ENCODE results near the gene SLC25A38. TPM values are rescaled to one million over a fixed set of nuclear protein-coding genes. Genes with fewer than 3 reads are reported as not detected.

SLC25A38 gene
- total RNA-seq, 1 donor from 2014 or later, result 28.4 TPM

- no peak overlapping the region for H3K27ac ChIP-seq
- no peaks in the 10 kb centered on the region for H3K27me3 ChIP-seq (ENCODE audit: low read depth)
- intact Hi-C loops (cut with DNase I), result no loop called here
- no peak overlapping the region for H3K4me3 ChIP-seq
- peak in 1 of 2 donors; percentile 42 for ATAC-seq
- H3K4me1 ChIP-seq, result peaks cover 4% of the 10 kb centered on the region
- H3K36me3 ChIP-seq, result no peaks in the 10 kb centered on the region
- no peak for TF ChIP-seq CTCF (IDR thresholded peaks at IDR 0.05)
- no peak for DNase-seq
- no peaks in the 10 kb centered on the region for H3K9me3 ChIP-seq
Observed at GRCh38 chr3:39443530-39443929, 60.4 kb downstream of the SLC25A38 start.

- Histone ChIP-seq H3K9me3 (no peaks in the 10 kb centered on the region), H3K36me3 (no peaks in the 10 kb centered on the region), H3K4me3 (no peak overlapping the region), H3K27me3 (ENCODE audit: low read depth) (no peaks in the 10 kb centered on the region), H3K4me1 (peaks cover 4% of the 10 kb centered on the region), H3K27ac (no peak overlapping the region)
- ATAC-seq (no peak), DNase-seq (no peak)
- no peak for TF ChIP-seq CTCF (IDR thresholded peaks at IDR 0.05)
- intact Hi-C loops (cut with DNase I), result no loop called here
Observed at GRCh38 chr3:39445927-39446326, 62.8 kb downstream of the SLC25A38 start.

- intact Hi-C loops (cut with DNase I), result no loop called here
- Histone ChIP-seq H3K36me3 (no peaks in the 10 kb centered on the region), H3K27me3 (ENCODE audit: low read depth) (no peaks in the 10 kb centered on the region), H3K4me3 (no peak overlapping the region), H3K9me3 (no peaks in the 10 kb centered on the region), H3K4me1 (peaks cover 4% of the 10 kb centered on the region), H3K27ac (no peak overlapping the region)
- DNase-seq, result no peak
- no peak for ATAC-seq
- no peak for TF ChIP-seq CTCF (IDR thresholded peaks at IDR 0.05)
Observed at GRCh38 chr3:39446444-39446843, 63.3 kb downstream of the SLC25A38 start.

Other genes with a start within 250 kb of the SLC25A38 start
- gene CSRNP1, start 229.8 kb upstream of the SLC25A38 start, total RNA-seq, result 55.1 TPM
- not detected for gene XIRP1, start 190.8 kb upstream of the SLC25A38 start, total RNA-seq
- gene CX3CR1, start 103.3 kb upstream of the SLC25A38 start, total RNA-seq, result 14.1 TPM
- not detected for gene CCR8, start 53.7 kb upstream of the SLC25A38 start, total RNA-seq
- gene RPSA, start 23.4 kb downstream of the SLC25A38 start, total RNA-seq, result 778 TPM
- gene MOBP, start 84.3 kb downstream of the SLC25A38 start, total RNA-seq, result 0.18 TPM

All from lower lobe of right lung (tissue), 2 donors.